Osteocyte (in vitro differentiated cells): Measurements from ENCODE around the gene CCHCR1. TPM values are rescaled to one million over a fixed set of nuclear protein-coding genes. Genes with fewer than 3 reads are reported as not detected.
A peak's percentile ranks its signal among the peaks of the same experiment; 100 is the strongest.
"Not testable (repeated sequence)": the region's sequence is repeated elsewhere in the genome, so short reads cannot be mapped to it uniquely, and the experiment has no call there.

Experiments used
- DNase-seq: peaks from one replicate; pipeline ENCODE4 v3.0.0; 2021; ENCODE audit warnings: mixed read lengths; ENCODE audit not compliant: unreplicated experiment; ENCODE audit errors: extremely low spot score
- H3K27ac Mint-ChIP-seq: one replicate; pipeline ENCODE4 v1.8.0; 2021; ENCODE audit warnings: mild to moderate bottlenecking, mixed read lengths; ENCODE audit not compliant: unreplicated experiment
- H3K27me3 Mint-ChIP-seq: one replicate; pipeline ENCODE4 v1.8.0; 2021; ENCODE audit warnings: mixed read lengths; ENCODE audit not compliant: unreplicated experiment
- H3K36me3 Mint-ChIP-seq: one replicate; pipeline ENCODE4 v1.8.0; 2021; ENCODE audit warnings: mixed read lengths; ENCODE audit not compliant: unreplicated experiment
- H3K4me1 Mint-ChIP-seq: one replicate; pipeline ENCODE4 v1.8.0; 2021; ENCODE audit warnings: mixed read lengths; ENCODE audit not compliant: unreplicated experiment
- H3K4me3 Mint-ChIP-seq: one replicate; pipeline ENCODE4 v1.8.0; 2021; ENCODE audit warnings: mild to moderate bottlenecking, moderate library complexity, mixed read lengths; ENCODE audit not compliant: unreplicated experiment
- H3K9me3 Mint-ChIP-seq: one replicate; pipeline ENCODE4 v1.8.0; 2021; ENCODE audit warnings: mixed read lengths; ENCODE audit not compliant: unreplicated experiment
- total RNA-seq: library from RNA; stranded (reverse); gene quantifications from 2 replicates; pipeline ENCODE4 v1.2.1, GENCODE V29; 2021
- TF ChIP-seq, protein P1 (sequence below): fragments of 200-600 bp; sonication (generic); IDR thresholded peaks from 2 replicates; pipeline ENCODE4 v1.5.0; 2021; ENCODE audit warnings: antibody characterized with exemption, mild to moderate bottlenecking, moderate library complexity

The CCHCR1 gene
- total RNA-seq, 1 donor from 2014 or later: 19.0 TPM

DNA sequence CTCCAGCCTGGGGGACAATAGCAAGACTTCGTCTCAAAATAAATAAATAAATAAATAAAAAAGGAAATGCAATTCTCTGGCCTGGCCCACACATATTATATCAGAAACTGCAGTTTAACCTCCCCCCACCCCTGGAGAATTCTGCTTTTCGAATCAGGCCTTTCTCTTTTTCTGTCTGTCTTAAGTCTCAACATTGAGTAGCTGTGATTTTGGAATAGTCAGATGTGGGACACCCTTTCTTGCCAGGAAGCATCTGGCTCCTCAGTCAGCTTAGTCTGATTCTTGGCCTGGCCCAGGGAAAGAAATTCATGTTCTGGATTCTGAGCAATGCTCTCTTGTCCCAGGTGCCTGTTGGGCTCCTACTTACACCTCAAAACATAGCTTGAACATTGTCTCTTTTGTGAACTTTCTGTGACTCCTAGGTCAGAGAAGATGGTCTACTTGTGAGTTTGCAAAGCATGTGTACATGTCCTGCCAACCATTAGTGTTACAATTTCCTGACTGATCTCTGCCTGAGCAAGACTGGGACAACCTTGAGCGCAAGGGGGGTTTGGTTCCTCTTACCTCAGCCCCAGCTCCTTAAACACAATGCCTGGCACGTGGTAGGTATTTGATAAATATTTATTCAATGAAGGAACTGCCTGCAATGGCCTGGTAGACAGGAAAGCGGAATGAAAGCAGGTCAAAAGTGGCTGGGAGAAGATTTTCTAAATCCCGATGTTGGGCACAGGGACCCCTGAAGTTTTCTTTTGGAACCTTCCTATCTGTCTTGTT lies 36.6 kb upstream of the CCHCR1 start:
- H3K4me1 Mint-ChIP-seq: peaks cover 15% of the 10 kb centered on the region
- H3K9me3 Mint-ChIP-seq: no peaks in the 10 kb centered on the region
- no peaks in the 10 kb centered on the region for H3K36me3 Mint-ChIP-seq
- TF ChIP-seq, protein P1, sequence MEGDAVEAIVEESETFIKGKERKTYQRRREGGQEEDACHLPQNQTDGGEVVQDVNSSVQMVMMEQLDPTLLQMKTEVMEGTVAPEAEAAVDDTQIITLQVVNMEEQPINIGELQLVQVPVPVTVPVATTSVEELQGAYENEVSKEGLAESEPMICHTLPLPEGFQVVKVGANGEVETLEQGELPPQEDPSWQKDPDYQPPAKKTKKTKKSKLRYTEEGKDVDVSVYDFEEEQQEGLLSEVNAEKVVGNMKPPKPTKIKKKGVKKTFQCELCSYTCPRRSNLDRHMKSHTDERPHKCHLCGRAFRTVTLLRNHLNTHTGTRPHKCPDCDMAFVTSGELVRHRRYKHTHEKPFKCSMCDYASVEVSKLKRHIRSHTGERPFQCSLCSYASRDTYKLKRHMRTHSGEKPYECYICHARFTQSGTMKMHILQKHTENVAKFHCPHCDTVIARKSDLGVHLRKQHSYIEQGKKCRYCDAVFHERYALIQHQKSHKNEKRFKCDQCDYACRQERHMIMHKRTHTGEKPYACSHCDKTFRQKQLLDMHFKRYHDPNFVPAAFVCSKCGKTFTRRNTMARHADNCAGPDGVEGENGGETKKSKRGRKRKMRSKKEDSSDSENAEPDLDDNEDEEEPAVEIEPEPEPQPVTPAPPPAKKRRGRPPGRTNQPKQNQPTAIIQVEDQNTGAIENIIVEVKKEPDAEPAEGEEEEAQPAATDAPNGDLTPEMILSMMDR: no peak
- no peak overlapping the region for H3K27ac Mint-ChIP-seq
- no peak overlapping the region for H3K4me3 Mint-ChIP-seq
- H3K27me3 Mint-ChIP-seq: no peaks in the 10 kb centered on the region
- DNase-seq: no peak

DNA sequence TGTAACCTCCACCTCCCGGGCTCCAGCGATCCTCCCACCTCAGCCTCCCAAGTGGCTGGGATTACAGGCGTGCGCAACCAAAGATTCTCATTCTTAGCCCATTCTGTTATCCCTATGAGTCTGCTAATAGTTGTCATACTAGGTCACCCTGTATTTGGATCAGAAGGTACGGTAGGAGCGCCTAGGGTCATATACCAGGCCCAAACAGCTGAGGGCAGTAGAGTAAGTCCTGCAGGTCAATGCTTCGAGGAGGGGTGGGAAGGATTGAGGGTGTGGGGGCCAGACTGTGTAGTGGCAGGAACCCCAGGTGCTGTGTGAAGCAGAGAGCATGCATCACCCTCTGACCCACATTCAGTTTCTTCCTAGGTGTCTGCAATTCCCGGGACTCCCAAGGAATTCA lies 35.6 kb upstream of the CCHCR1 start:
- H3K9me3 Mint-ChIP-seq: no peaks in the 10 kb centered on the region
- TF ChIP-seq, protein P1: no peak
- H3K27me3 Mint-ChIP-seq: no peaks in the 10 kb centered on the region
- H3K36me3 Mint-ChIP-seq: no peaks in the 10 kb centered on the region
- H3K4me3 Mint-ChIP-seq: no peak overlapping the region
- no peak overlapping the region for H3K27ac Mint-ChIP-seq
- H3K4me1 Mint-ChIP-seq: peaks cover 13% of the 10 kb centered on the region
- no peak for DNase-seq

DNA sequence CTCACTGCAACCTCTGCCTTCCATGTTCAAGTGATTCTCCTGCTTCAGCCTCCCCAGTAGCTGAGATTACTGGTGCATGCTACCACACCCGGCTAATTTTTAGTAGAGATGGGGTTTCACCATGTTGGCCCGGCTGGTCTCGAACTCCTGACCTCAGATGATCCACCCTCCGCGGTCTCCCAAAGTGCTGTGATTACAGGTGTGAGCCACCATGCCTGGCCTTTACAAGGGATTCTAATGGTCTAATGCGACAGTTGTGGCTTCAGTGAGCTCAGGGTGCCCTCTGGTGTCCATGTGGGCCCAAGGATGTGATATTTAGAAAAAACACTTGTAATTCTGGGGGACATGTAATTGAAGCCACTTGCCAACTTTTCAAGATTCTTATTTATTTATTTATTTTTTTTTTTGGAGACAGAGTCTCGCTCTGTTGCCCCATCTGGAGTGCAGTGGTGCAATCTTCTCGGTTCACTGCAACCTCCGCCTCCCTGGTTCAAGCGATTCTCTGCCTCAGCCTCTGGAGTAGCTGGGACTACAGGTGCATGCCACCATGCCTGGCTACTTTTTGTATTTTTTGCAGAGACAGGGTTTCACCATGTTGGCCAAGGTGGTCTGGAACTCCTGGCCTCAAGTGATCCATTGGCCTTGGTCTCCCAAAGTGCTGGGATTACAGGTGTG lies 35.0 kb upstream of the CCHCR1 start:
- not testable (repeated sequence) for DNase-seq, H3K36me3 Mint-ChIP-seq, H3K4me3 Mint-ChIP-seq, H3K27me3 Mint-ChIP-seq, H3K4me1 Mint-ChIP-seq, H3K9me3 Mint-ChIP-seq, H3K27ac Mint-ChIP-seq
- TF ChIP-seq, protein P1: peak; percentile 73

DNA sequence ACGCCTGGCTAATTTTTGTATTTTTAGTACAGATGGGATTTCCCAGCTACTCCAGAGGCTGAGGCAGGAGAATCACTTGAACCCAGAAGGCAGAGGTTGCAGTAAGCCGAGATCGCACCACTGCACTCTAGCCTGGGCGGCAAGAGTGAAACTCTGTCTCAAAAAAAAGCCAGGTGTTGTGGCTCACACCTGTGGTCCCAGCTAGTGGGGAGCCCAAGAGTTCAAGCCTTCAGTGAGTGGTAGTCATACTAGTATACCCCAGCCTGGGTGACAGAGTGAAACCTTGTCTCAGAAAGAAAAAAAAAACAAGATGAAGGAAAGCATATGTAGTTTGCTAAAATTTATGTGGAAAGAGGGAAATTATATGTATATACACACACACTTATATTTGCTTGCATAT lies 32.9 kb upstream of the CCHCR1 start:
- Mint-ChIP-seq H3K36me3 (no peaks in the 10 kb centered on the region), H3K27ac (no peak overlapping the region), H3K9me3 (no peaks in the 10 kb centered on the region), H3K4me1 (no peaks in the 10 kb centered on the region), H3K27me3 (no peaks in the 10 kb centered on the region), H3K4me3 (no peak overlapping the region)
- no peak for DNase-seq
- TF ChIP-seq, protein P1: no peak

DNA sequence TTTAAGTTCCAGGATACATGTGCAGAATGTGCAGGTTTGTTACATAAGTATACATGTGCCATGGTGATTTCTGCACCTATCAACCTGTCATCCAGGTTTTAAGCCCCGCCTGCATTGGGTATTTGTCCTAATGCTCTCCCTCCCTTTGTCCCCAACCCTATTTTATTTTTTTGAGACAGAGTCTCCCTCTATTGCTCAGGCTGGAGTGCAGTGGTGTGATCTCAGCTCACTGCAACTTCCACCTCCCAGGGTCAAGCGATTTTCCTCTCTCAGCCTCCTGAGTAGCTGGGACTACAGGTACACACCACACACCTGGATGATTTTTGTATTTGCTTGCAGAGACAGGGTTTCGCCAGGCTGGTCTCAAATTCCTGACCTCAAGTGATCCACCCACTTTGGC lies 31.6 kb upstream of the CCHCR1 start:
- H3K27me3 Mint-ChIP-seq, H3K4me1 Mint-ChIP-seq, DNase-seq, H3K27ac Mint-ChIP-seq, H3K36me3 Mint-ChIP-seq, H3K9me3 Mint-ChIP-seq, H3K4me3 Mint-ChIP-seq: not testable (repeated sequence)
